ENCODE results near the gene KCNIP1. TPM values are rescaled to one million over a fixed set of nuclear protein-coding genes. Genes with fewer than 3 reads are reported as not detected.

KCNIP1 gene
- total and polyA plus RNA-seq, 9 of the 15 experiments (the other 6 are each of a cell fraction or from before 2014, with no cell fraction given): not detected

GRCh38 chr5:170491479-170491878, 12.3 kb upstream of the KCNIP1 start (continued):
- TF ChIP-seq CHD4 (IDR thresholded peaks at IDR 0.05; ENCODE audit: insufficient read depth, insufficient replicate concordance, low read depth, low read length, poor library complexity, severe bottlenecking): no peak
- no peak for TF ChIP-seq CEBPG (CRISPR knock-in tag; IDR thresholded peaks at IDR 0.05)
- TF ChIP-seq CEBPG (tag; conservative IDR thresholded peaks at IDR 0.05 in 1 of 2, IDR thresholded peaks at IDR 0.05 in 1 of 2): peak in 1 of 2 experiments; percentile 41; a peak in 1 of 4 replicates
- no peak for TF ChIP-seq NELFE (IDR thresholded peaks at IDR 0.05; ENCODE audit: insufficient read depth, insufficient read length)
- TF ChIP-seq HOMEZ (CRISPR knock-in tag; IDR thresholded peaks at IDR 0.05): no peak
- no peak for TF ChIP-seq TAF15 (IDR thresholded peaks at IDR 0.05; ENCODE audit: low read depth, low read length)

- FAIRE-seq (no peak), ATAC-seq (no peak), DNase-seq (ENCODE audit: extremely low read depth in 1 of 4, low spot score in 3 of 4) (no peak)
- Histone ChIP-seq H3K27ac (ENCODE audit: extremely low read depth, low read depth, low read length) (no peak overlapping the region), H3K4me1 (replicated peaks in 1 of 2; ENCODE audit: control insufficient read depth in 2 of 2, insufficient read depth in 2 of 2, low read length in 2 of 2) (no peaks in the 10 kb centered on the region), H3K79me2 (ENCODE audit: control insufficient read depth, insufficient read depth, low read length) (no peaks in the 10 kb centered on the region), H3K4me2 (ENCODE audit: insufficient read depth, low read length) (no peak overlapping the region), H4K20me1 (replicated peaks; ENCODE audit: control insufficient read depth, insufficient read depth, low read length) (no peaks in the 10 kb centered on the region; the same call in 1 of the 2 replicates), H3K27me3 (ENCODE audit: control insufficient read depth in 2 of 2, insufficient read depth in 2 of 2, low read length in 2 of 2) (peaks cover 0 to 28% of the 10 kb centered on the region in 2 experiments; a peak in 2 of 5 replicates), H3K4me3 (no peak overlapping the region), H3K36me3 (ENCODE audit: control insufficient read depth, insufficient read depth, low read length) (no peaks in the 10 kb centered on the region), H2AFZ (ENCODE audit: low read depth, low read length) (no peak overlapping the region), H3K9me3 (replicated peaks; ENCODE audit: control insufficient read depth, insufficient read depth, low read depth, low read length) (no peaks in the 10 kb centered on the region), H3K9ac (ENCODE audit: insufficient read depth in 1 of 2, low read depth in 2 of 2, low read length in 2 of 2) (no peak overlapping the region), H3K9me1 (ENCODE audit: control insufficient read depth, insufficient read depth, low read length) (no peaks in the 10 kb centered on the region)
- in situ Hi-C loops (cut with MboI): no loop called here
- TF ChIP-seq RBM17 (IDR thresholded peaks at IDR 0.05; ENCODE audit: borderline replicate concordance, low read depth, low read length) (no peak), ZNF586 (CRISPR knock-in tag; conservative IDR thresholded peaks at IDR 0.05) (no peak), HNRNPH1 (optimal IDR thresholded peaks at IDR 0.05; ENCODE audit: low read depth, low read length) (no peak), SMAD4 (CRISPR knock-in tag; conservative IDR thresholded peaks at IDR 0.05) (no peak), ZNF347 (CRISPR knock-in tag; IDR thresholded peaks at IDR 0.05; ENCODE audit: low read depth) (no peak), DLX4 (CRISPR knock-in tag; IDR thresholded peaks at IDR 0.05) (no peak), ZFP30 (CRISPR knock-in tag; IDR thresholded peaks at IDR 0.05; ENCODE audit: borderline replicate concordance) (no peak)
- CTCF ChIA-PET (ENCODE audit: low intra/inter-chr PET ratio): no interaction called here
- intact Hi-C loops (cut with micrococcal nuclease): no loop called here
- POLR2A ChIA-PET: no interaction called here
- BruUV-seq (replicated peaks): no TSS peak
- 1% methylated on average over 7 of the region's 7 CpGs for WGBS (ENCODE audit: insufficient coverage, low coverage, missing lambda C conversion rate)
These were observed 10.6 kb upstream of the KCNIP1 start for GRCh38 chr5:170493028-170493820.
